Activated CD4-positive, alpha-beta memory T cell treated with anti-CD3 and anti-CD28 coated beads, Interleukin-2, amount 10 ng/mL, durations not matched to agents 7 days and 5 days (primary cell): Measurements from ENCODE around the gene PEX14. TPM values are rescaled to one million over a fixed set of nuclear protein-coding genes. Genes with fewer than 3 reads are reported as not detected.
A peak's percentile ranks its signal among the peaks of the same experiment; 100 is the strongest.
"Not testable (repeated sequence)": the region's sequence is repeated elsewhere in the genome, so short reads cannot be mapped to it uniquely, and the experiment has no call there.

Source experiments
- CTCF ChIA-PET: fragments of 350-600 bp; sonication (Branson Sonifier 250); formaldehyde crosslinking; loops from one replicate; lab custom pipeline; 2021; ENCODE audit warnings: antibody characterized with exemption, inconsistent platforms; lab: Charles Lee
- POLR2A ChIA-PET: fragments of 350-600 bp; sonication (Branson Sonifier 250); formaldehyde crosslinking; loops from one replicate; lab custom pipeline; 2021; ENCODE audit warnings: antibody characterized with exemption; lab: Charles Lee
- DNase-seq: peaks from one replicate; pipeline ENCODE4 v3.0.0-alpha.2; 2020
- H3K27ac Mint-ChIP-seq: one replicate; pipeline ENCODE4 v1.8.0; 2021; ENCODE audit warnings: mild to moderate bottlenecking, mixed read lengths
- H3K27me3 Mint-ChIP-seq: one replicate; pipeline ENCODE4 v1.8.0; 2021; ENCODE audit warnings: mixed read lengths
- H3K36me3 Mint-ChIP-seq: one replicate; pipeline ENCODE4 v1.8.0; 2021; ENCODE audit warnings: low read depth, mixed read lengths
- H3K4me1 Mint-ChIP-seq: one replicate; pipeline ENCODE4 v1.8.0; 2021; ENCODE audit warnings: mixed read lengths
- H3K4me3 Mint-ChIP-seq: one replicate; pipeline ENCODE4 v1.8.0; 2021; ENCODE audit warnings: mild to moderate bottlenecking, mixed read lengths
- H3K9me3 Mint-ChIP-seq: one replicate; pipeline ENCODE4 v1.8.0; 2021; ENCODE audit warnings: mixed read lengths
- total RNA-seq, 2 experiments: library from RNA; stranded (reverse); gene quantifications; one replicate each; pipeline ENCODE4 v1.2.3, GENCODE V29; 2021

PEX14 gene
- total RNA-seq, 2 experiments from 2014 or later, result 18.9 to 20.1 TPM

DNA sequence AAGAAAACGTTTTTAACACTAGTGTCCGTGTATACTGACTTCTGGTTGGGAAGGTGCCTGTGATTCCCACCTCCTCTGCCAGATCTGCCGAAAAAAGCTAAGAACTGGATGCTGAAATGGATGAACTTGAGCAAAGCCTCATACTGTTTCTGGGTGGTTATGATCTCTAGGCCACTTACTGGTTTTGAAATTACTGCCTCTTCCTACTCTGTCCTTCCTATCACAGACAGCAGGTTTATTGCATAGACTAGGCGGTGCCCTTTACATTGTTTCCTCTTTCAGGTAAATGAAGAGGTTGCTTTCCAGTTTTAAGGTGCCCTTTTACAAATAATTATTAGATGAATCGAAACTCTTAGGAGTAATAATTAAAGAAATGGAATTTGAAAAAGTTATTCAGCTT is 27.5 kb downstream of the PEX14 start:
- peaks cover 2% of the 10 kb centered on the region for H3K36me3 Mint-ChIP-seq
- peaks cover 34% of the 10 kb centered on the region for H3K4me1 Mint-ChIP-seq
- CTCF ChIA-PET, result interaction anchor here (1.1 to 11.0 kb wide), 3 partner anchors 6 to 368 kb away, joined by 3 to 153 read pairs (median 5); no protein-coding TSS in a partner anchor
- POLR2A ChIA-PET, result interaction anchor here (1.5 kb wide), 1 partner anchor 9 kb away, joined by 3 read pairs; no protein-coding TSS in a partner anchor
- H3K9me3 Mint-ChIP-seq, result no peaks in the 10 kb centered on the region
- peak overlapping the region; percentile 53 for H3K27ac Mint-ChIP-seq
- no peak overlapping the region for H3K4me3 Mint-ChIP-seq
- H3K27me3 Mint-ChIP-seq, result no peaks in the 10 kb centered on the region
- DNase-seq, result no peak

DNA sequence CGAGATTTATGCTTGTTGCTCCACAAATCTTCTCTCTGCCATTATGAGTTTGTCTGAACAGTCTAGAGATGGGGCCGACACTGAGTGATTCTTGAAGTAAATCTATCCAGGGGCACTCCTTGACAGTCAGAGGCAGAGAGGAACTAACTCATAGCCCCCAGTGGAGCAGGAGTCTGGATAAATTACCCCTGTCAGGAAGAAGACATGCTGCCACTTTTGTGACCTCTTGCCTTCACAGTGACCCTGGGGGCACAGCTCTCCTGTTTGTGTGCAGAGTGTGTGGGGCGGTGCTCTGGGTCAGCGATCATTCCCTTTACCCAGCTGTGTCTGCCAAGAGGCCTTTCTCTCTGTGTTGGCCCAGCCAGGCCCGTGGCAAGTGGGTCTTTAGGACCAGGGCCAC is 29.5 kb downstream of the PEX14 start:
- POLR2A ChIA-PET, result no interaction called here
- Mint-ChIP-seq H3K9me3 (no peaks in the 10 kb centered on the region), H3K4me1 (peaks cover 30% of the 10 kb centered on the region), H3K27ac (no peak overlapping the region), H3K27me3 (no peaks in the 10 kb centered on the region), H3K4me3 (no peak overlapping the region), H3K36me3 (peaks cover 2% of the 10 kb centered on the region)
- no peak for DNase-seq
- CTCF ChIA-PET, result interaction anchor here (0.7 to 11.0 kb wide), 2 partner anchors 8 to 81 kb away, joined by 3 to 153 read pairs; no protein-coding TSS in a partner anchor

DNA sequence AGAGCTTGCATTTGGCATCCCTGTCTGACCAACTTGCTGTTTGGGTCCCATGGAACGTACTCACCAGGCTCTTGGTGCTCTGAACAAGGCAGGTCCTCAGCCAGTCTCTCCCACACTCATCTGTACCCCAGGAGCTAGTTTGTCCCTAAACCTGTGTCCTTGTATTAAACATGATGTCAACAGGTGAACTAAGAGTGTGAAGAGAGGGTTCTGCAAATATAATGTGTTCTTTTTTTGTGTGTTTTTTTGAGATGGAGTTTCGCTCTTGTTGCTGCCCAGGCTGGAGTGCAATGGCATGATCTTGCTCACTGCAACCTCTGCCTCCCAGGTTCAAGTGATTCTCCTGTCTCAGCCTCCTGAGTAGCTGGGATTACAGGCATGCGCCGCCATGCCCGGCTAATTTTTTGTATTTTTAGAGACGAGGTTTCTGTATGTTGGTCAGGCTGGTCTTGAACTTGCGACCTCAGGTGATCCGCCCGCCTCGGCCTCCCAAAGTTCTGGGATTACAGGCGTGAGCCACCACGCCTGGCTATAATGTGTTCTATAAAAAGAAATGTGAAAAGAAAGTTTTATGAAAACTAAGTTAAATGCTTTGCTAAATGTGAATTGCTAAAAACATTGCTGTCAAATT is 31.4 kb downstream of the PEX14 start:
- H3K9me3 Mint-ChIP-seq, H3K36me3 Mint-ChIP-seq, DNase-seq, H3K27ac Mint-ChIP-seq, H3K27me3 Mint-ChIP-seq, H3K4me3 Mint-ChIP-seq: not testable (repeated sequence)
- H3K4me1 Mint-ChIP-seq, result peaks cover 44% of the 10 kb centered on the region
- ChIA-PET POLR2A (interaction anchor here (0.7 to 5.6 kb wide), 2 partner anchors 9 to 11 kb away, joined by 3 to 49 read pairs; no protein-coding TSS in a partner anchor), CTCF (interaction anchor here (0.6 to 11.0 kb wide), 8 partner anchors 10 to 459 kb away, joined by 3 to 153 read pairs (median 10); no protein-coding TSS in a partner anchor)

DNA sequence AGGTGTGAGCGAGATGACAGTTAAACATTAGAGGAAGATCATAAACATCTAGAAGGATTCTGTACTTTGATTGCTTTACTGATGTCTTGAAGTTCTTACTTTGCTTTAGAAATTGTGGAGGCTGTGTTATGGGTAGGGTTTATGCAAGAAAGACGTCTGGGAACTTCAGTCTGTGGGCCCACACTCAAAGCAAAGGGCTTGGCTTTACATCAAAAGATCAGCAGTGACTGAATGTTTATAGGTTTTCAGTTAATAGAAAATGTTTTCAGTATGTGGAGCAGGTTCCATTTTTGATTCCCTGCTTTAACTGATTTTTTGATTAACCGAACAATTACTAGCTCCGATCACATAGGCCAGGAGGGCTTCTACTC is 31.9 kb downstream of the PEX14 start:
- Mint-ChIP-seq H3K9me3 (no peaks in the 10 kb centered on the region), H3K4me1 (peaks cover 49% of the 10 kb centered on the region), H3K27ac (no peak overlapping the region), H3K36me3 (peaks cover 4% of the 10 kb centered on the region), H3K27me3 (no peaks in the 10 kb centered on the region), H3K4me3 (no peak overlapping the region)
- DNase-seq, result no peak
- POLR2A ChIA-PET, result interaction anchor here (5.6 kb wide), 1 partner anchor 9 kb away, joined by 49 read pairs; no protein-coding TSS in a partner anchor
- CTCF ChIA-PET, result interaction anchor here (1.0 to 11.0 kb wide), 16 partner anchors 10 to 459 kb away, joined by 3 to 153 read pairs (median 6); partner anchors contain the start of gene PEX14

DNA sequence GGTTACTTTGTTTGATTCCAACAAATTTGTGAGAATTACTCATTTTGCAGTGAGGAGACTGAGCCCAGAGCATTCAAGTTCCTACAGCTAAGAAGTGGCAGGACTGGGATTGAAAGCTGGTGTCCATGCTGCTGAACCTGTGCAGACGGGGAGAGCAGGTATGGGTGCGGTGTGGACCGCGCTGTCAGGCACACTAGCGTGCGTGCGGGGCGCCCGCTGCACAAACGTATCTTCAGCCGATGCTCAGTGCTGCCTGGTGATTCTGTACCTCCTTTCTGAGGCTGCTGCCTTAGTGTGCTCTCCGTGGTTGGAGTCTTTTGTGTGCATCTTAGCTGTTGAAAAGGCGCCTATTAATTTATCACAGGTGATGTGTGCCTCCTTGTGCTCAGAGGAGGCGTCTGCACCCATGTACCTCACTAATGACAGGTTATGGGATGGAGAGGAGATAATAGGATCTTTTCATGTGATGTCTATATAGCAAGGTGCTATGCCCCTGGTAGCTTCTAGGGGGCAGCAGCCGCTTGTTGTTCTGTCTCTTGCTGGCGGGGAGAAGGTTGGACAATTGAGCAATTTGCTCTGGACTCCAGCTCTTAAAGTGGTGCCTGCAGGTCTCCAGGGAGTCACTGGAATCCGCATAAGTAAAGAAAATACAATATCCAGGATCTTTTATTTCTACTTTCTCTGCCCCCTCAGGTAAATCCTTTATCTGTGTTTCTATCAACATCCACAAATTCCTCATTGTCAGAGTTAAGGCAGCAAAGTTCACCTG is 32.5 kb downstream of the PEX14 start:
- POLR2A ChIA-PET, result interaction anchor here (0.6 to 5.6 kb wide), 4 partner anchors 10 to 505 kb away, joined by 4 to 49 read pairs (median 10); partner anchors contain the start of gene TARDBP
- Mint-ChIP-seq H3K36me3 (peaks cover 4% of the 10 kb centered on the region), H3K9me3 (no peaks in the 10 kb centered on the region), H3K4me1 (peaks cover 49% of the 10 kb centered on the region), H3K27me3 (no peaks in the 10 kb centered on the region), H3K4me3 (no peak overlapping the region), H3K27ac (peak overlapping the region; percentile 48)
- CTCF ChIA-PET, result interaction anchor here (0.8 to 11.0 kb wide), 26 partner anchors 9 to 458 kb away, joined by 3 to 153 read pairs (median 4); partner anchors contain the start of genes KIF1B and PEX14
- peak; percentile 69 for DNase-seq

DNA sequence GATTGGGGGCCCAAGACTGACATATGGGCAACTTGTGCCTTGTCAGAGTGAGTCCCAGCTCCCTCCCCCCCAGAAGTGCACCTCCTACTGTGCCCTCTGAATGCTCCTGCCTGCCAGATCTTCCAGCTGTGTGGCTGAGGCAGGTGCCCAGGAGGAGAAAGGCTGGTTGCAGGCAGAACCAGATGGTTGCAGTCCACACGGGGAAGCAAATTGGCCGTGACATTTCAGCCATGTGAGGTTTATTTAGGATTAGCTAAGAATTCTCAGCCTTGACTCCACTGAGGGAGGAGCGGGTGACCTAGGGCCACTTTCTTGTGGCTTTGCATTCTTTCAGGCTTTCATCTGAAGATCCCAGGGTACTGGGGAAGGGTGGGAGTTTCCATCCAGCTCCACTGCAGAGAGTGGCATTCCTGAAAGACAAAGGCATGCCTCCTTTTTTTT is 33.8 kb downstream of the PEX14 start:
- Mint-ChIP-seq H3K9me3 (no peaks in the 10 kb centered on the region), H3K27me3 (no peaks in the 10 kb centered on the region), H3K36me3 (peaks cover 7% of the 10 kb centered on the region), H3K27ac (no peak overlapping the region), H3K4me1 (peaks cover 58% of the 10 kb centered on the region), H3K4me3 (no peak overlapping the region)
- no peak for DNase-seq
- POLR2A ChIA-PET, result interaction anchor here (0.6 to 5.6 kb wide), 3 partner anchors 11 to 504 kb away, joined by 3 to 49 read pairs (median 16); partner anchors contain the start of gene TARDBP
- CTCF ChIA-PET, result interaction anchor here (0.7 to 11.0 kb wide), 10 partner anchors 8 to 401 kb away, joined by 3 to 153 read pairs (median 4); partner anchors contain the start of genes CENPS and DFFA

DNA sequence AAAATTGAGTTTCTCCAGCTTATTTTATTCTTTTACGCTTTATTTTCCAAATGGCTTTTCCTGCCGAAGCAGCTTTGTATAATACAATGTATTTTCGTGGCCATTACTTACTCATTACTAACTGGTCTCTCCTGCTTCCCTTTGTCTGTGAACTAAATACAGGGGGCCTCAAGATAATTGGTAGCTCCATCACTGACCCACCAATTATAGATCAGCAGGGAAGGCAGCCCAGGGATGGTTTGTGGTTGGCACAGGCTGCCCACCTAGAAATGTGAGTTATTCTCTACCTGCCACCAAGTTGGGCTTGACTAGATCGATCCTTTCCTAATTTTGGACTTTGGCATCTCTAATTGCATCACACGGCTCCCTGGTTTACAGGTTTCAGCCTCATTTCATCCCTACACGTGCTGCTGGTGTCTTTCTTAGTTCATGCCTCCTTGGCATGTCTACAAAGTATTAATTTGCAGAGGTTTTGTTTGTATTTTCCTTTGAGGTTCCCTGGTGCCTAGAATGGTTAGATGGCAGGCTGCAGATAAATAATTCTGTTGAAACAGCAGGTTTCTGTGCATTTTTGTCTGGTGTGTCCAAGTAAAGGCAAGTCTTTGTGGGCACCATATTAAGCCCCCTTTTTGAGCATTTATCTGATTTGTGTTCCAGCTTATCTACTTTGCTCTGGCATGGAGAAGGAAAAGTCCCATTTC is 35.2 kb downstream of the PEX14 start:
- Mint-ChIP-seq H3K27me3 (no peaks in the 10 kb centered on the region), H3K36me3 (peaks cover 7% of the 10 kb centered on the region), H3K27ac (peak overlapping the region; percentile 100), H3K9me3 (no peaks in the 10 kb centered on the region), H3K4me3 (peak overlapping the region; percentile 67), H3K4me1 (peaks cover 72% of the 10 kb centered on the region)
- ChIA-PET CTCF (interaction anchor here (1.4 to 11.0 kb wide), 3 partner anchors 13 to 360 kb away, joined by 4 to 153 read pairs (median 9); partner anchors contain the start of gene CENPS), POLR2A (interaction anchor here (1.0 to 5.6 kb wide), 9 partner anchors 10 to 1398 kb away, joined by 3 to 49 read pairs (median 4); partner anchors contain the start of genes PEX14 and TARDBP)
- DNase-seq, result no peak

DNA sequence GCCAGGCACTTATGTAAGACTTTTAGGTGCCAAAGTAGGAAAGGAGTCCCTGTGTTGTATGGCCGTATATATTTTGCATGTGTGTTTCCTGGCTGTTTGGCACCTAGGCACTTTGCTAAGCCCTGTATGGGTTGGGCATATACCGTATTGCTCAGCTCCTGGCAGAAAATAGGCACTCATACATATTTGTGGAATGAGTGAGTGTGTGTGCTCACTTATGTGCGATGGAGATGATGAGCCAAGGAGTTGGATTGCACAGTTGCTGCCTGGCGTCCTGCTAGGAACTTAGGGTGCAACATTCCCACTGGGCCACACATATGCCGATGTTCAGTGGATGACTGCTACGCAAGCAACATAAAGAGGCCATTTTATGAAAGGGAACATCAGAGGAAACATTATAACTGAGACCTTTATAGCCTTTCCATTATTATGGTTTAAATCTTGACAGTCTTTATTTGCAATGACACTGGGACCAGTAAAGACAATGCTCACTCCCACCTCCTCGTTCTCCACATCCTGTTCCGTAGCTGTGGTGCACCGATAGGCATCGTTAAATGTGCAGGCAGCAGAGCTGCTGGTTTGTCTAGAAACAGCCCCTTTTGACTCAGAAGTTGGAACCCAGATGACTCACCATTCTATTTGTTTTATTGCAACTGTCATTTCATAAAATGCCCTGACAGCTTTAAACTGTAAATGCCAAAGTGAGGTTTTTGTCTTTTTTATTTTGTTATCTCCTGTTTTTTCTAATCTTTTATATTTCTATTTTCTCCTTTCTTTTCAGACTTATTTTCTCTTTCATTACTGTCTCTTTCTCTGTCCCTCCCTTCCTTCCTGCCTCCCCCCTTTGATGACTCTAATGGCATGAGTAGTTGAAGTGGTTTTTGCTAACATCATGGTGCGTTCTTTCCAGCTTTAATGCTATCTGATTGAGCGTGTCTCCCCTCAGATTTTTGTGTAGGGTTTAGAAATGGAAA is 36.1 kb downstream of the PEX14 start:
- no peaks in the 10 kb centered on the region for H3K9me3 Mint-ChIP-seq
- CTCF ChIA-PET, result interaction anchor here (0.5 to 11.0 kb wide), 10 partner anchors 8 to 562 kb away, joined by 3 to 153 read pairs (median 4); partner anchors contain the start of gene CENPS

DNA sequence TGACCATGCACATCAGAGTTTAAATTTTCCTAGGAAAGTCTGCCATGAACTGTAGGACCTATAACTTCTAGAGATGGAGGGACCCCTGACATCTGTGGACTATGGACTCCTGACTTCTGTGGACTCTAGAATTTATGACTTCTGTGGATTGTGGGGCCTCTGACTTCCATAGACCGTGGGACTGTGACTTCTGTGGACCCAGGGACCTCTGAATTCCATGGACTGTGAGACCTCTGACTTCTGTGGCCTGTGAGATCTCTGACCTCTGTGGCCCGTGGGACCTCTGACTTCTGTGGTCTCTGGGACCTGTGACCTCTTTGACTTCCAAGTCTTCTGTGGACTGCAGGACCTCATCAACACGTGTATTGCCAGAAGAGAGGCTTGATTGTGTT is 36.7 kb downstream of the PEX14 start:
- peak; percentile 29 for DNase-seq
- peaks cover 7% of the 10 kb centered on the region for H3K36me3 Mint-ChIP-seq
- H3K4me1 Mint-ChIP-seq, result peaks cover 80% of the 10 kb centered on the region
- CTCF ChIA-PET, result interaction anchor here (0.5 to 11.0 kb wide), 9 partner anchors 9 to 563 kb away, joined by 3 to 153 read pairs (median 4); partner anchors contain the start of gene CENPS
- no peaks in the 10 kb centered on the region for H3K27me3 Mint-ChIP-seq
- POLR2A ChIA-PET, result interaction anchor here (0.9 to 5.6 kb wide), 15 partner anchors 9 to 1396 kb away, joined by 3 to 49 read pairs (median 4); partner anchors contain the start of genes PEX14 and TARDBP
- H3K27ac Mint-ChIP-seq, result peak overlapping the region; percentile 100
- H3K4me3 Mint-ChIP-seq, result peak overlapping the region; percentile 67
- no peaks in the 10 kb centered on the region for H3K9me3 Mint-ChIP-seq

More for the DNA sequence above, 36.1 kb downstream of the PEX14 start:
- Mint-ChIP-seq H3K27me3 (no peaks in the 10 kb centered on the region), H3K4me1 (peaks cover 77% of the 10 kb centered on the region), H3K27ac (peak overlapping the region; percentile 100), H3K36me3 (peaks cover 7% of the 10 kb centered on the region), H3K4me3 (peak overlapping the region; percentile 67)
- peak; percentile 90 for DNase-seq
- POLR2A ChIA-PET, result interaction anchor here (0.9 to 5.6 kb wide), 17 partner anchors 8 to 1397 kb away, joined by 3 to 49 read pairs (median 4); partner anchors contain the start of genes PEX14 and TARDBP

DNA sequence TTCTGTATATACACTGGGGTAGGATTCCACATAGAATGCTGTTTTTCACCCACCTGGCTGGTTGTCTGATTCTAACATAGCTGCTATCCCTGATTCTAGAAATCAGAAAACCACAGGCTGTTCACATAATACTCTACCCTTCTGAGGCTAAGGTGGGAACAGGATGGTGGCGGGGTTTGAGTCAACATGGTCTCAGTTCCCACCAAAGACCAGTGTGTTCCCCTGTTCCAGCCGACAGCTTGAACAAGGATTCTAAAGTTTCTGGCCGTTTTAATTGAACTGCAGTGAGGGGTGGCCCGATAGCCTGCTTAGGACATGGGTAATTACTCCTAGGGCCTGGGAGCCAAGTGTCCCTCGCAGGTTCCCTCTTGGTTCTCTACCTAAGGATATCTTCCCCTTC is 38.4 kb downstream of the PEX14 start:
- Mint-ChIP-seq H3K4me1 (peaks cover 72% of the 10 kb centered on the region), H3K27me3 (no peaks in the 10 kb centered on the region), H3K4me3 (no peak overlapping the region), H3K27ac (peak overlapping the region; percentile 65), H3K36me3 (peaks cover 7% of the 10 kb centered on the region), H3K9me3 (no peaks in the 10 kb centered on the region)
- no peak for DNase-seq
- CTCF ChIA-PET, result interaction anchor here (1.0 to 1.1 kb wide), 2 partner anchors 19 to 353 kb away, joined by 3 read pairs; no protein-coding TSS in a partner anchor
- POLR2A ChIA-PET, result interaction anchor here (1.0 to 2.6 kb wide), 2 partner anchors 9 to 11 kb away, joined by 3 to 12 read pairs; no protein-coding TSS in a partner anchor
